HG03354 (cell line): ENCODE results near the gene ALKBH1.
"Not testable (repeated sequence)": the region's sequence is repeated elsewhere in the genome, so short reads cannot be mapped to it uniquely, and the experiment has no call there.

Source experiments
- ATAC-seq: cut with Tn5 transposase; IDR thresholded peaks from one replicate; pipeline ENCODE4 v1.9.1; 2021; ENCODE audit warnings: mild to moderate bottlenecking; ENCODE audit not compliant: unreplicated experiment, poor library complexity, severe bottlenecking

ALKBH1 gene

DNA sequence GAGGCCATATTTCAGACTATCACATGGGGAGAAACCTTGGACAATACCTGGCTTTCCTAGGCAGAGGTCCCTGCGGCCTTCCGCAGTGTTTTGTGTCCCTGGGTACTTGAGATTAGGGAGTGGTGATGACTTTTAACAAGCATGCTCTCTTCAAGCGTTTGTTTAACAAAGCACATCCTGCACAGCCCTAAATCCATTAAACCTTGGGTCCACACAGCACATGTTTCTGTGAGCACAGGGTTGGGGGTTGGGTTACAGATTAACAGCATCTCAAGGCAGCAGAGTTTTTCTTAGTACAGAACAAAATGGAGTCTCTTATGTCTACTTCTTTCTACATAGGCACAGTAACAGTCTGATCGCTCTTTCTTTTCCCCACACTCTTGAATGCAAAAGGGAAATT, 72.0 kb downstream of the ALKBH1 start:
- ATAC-seq = not testable (repeated sequence)

DNA sequence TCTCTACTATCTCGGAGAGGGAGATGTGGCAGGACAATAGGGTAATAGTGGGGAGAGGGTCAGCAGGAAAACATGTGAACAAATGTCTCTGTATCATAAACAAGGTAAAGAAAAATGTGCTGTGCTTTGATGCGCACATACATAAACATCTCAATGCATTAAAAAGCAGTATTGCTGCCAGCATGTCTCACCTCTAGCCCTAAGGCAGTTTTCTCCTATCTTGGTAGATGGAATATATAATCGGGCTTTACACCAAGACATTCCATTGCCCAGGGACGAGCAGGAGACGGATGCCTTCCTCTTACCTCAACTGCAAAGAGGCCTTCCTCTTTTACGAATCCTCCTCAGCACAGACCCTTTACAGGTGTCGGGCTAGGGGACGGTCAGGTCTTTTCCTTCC, 72.4 kb downstream of the ALKBH1 start:
- ATAC-seq = not testable (repeated sequence)

DNA sequence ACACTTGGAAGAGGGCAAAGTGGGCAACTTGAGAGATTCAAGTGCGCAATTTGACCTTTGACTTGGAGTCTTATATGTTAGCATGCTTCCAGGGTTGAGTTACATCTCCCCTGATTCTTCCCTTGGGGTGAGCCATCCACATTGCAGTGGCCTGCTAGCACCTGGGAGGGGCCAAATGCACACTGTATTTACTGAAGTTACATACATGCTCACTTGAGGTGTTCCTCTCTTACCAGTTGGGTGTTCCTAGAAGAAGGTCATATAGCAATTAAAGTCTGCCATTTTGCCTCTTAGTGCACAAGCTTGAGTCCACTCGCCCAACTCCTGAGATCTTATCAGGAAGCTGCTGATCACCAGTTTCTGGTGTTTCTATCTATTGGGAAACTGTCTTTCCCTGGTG, 77.7 kb downstream of the ALKBH1 start:
- ATAC-seq = no peak

DNA sequence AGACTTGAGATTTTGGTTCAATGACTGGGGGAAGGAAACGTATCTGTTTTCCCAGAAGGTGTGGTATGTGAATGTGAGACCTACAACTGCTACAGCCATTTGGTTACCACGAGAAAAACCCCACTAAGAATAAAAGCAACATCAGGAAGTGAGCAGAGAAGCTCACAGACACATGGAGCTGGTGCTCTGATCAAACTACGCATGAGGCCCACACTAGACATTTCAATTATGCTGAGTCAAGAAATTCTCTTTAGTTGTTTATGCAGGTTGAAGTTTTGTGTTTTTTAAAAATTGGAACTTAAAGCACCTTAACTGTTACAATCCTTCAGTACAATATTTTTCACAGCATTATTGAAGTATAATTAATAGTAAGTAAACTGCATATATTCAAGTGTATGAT, 82.5 kb downstream of the ALKBH1 start:
- no peak for ATAC-seq

DNA sequence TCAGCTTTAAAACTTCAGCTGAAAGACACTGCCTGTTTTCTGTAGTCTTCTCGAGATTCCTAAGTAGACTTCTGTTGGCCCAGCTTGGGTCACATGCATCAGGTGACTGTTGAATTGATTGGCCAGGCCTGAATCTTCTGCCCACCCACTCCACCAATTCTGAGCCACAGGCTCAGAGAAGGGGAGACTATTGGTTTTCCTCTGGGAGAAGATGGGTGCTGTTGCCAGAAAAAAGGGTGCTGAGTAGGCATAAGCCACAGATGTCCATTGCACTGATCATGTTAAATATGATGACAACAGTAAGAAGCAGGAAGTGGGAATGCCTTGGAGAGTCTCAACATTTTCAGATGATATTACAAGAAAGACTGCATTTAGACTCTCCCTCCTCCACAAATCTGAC, 84.6 kb downstream of the ALKBH1 start:
- ATAC-seq = no peak
